Measurements from ENCODE around the gene PLA2G4D.

DNA sequence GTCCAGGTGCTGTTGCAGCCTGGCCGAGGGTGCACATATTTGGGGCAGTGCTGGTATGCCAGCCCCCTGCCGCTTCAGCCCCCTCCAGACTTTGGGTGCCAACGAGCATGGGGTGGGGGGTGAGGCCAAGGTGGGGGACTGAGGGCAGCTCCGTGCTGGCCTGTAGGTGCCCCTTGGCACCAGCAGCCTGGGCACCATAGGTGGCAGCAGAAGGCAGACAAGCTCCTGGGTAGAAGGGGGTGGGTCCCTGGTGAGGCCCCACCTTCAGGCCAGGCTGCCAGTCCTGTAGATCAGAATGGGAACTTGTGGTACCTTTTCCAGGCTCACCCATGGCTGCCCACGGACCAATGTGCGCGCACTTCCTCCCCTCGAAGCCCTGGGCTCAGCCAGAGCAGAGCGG lies 57.4 kb downstream of the PLA2G4D start:
- TF ChIP-seq, protein P1, sequence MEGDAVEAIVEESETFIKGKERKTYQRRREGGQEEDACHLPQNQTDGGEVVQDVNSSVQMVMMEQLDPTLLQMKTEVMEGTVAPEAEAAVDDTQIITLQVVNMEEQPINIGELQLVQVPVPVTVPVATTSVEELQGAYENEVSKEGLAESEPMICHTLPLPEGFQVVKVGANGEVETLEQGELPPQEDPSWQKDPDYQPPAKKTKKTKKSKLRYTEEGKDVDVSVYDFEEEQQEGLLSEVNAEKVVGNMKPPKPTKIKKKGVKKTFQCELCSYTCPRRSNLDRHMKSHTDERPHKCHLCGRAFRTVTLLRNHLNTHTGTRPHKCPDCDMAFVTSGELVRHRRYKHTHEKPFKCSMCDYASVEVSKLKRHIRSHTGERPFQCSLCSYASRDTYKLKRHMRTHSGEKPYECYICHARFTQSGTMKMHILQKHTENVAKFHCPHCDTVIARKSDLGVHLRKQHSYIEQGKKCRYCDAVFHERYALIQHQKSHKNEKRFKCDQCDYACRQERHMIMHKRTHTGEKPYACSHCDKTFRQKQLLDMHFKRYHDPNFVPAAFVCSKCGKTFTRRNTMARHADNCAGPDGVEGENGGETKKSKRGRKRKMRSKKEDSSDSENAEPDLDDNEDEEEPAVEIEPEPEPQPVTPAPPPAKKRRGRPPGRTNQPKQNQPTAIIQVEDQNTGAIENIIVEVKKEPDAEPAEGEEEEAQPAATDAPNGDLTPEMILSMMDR (IDR thresholded peaks at IDR 0.05; ENCODE audit: low read length), result no peak
- TF ChIP-seq EZH2 (optimal IDR thresholded peaks at IDR 0.05; ENCODE audit: low read depth, low read length) (no peak), EZH2phosphoT487 (IDR thresholded peaks at IDR 0.05; ENCODE audit: low read length) (no peak)
